Measurements from ENCODE around the gene EXOC4.

EXOC4 gene

DNA sequence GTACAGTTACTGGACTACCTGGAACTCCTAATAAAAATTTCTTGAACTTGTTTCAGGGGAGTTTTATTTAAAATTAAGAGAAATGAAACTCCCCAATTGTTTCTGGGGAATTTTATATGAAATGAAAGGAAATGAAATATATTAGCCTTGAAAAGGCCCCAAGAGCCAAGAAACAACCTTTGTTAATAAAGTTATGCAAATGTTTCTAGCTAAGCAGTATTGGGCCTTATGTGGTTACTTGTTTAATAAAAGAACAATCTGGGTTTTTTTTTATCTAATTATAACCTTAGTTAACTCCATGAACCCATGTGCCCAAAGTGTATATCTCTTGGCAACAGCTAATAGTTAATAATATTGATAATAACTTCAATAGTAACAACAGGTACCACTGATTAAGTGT is 222.8 kb downstream of the EXOC4 start:
- no peak for DNase-seq
- TF ChIP-seq GATA1 (IDR thresholded peaks at IDR 0.05; ENCODE audit: low read depth, low read length) (no peak), POLR2A (IDR thresholded peaks at IDR 0.05; ENCODE audit: low read length) (no peak)

DNA sequence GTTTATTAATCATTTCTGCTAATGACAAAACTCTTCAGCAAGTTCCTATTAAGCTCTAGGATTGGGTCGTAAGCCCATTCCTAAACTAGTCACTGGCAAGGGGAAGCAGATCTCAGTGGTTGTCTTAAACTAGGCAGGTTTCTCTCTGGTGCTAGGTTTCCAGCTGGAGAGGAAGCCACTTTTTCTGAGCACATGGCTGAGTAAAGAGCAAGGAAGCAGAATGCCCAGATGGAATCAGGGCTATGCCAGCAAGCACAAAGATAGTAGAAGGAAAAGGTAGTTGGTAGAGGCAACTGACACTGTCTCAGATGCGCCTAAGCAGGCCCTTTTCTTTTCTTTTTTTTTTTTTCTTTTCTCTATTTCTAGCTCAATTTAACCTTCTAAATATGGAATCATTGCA is 224.9 kb downstream of the EXOC4 start:
- DNase-seq, result no peak
- no peak for TF ChIP-seq GATA1 (IDR thresholded peaks at IDR 0.05; ENCODE audit: low read depth, low read length)

DNA sequence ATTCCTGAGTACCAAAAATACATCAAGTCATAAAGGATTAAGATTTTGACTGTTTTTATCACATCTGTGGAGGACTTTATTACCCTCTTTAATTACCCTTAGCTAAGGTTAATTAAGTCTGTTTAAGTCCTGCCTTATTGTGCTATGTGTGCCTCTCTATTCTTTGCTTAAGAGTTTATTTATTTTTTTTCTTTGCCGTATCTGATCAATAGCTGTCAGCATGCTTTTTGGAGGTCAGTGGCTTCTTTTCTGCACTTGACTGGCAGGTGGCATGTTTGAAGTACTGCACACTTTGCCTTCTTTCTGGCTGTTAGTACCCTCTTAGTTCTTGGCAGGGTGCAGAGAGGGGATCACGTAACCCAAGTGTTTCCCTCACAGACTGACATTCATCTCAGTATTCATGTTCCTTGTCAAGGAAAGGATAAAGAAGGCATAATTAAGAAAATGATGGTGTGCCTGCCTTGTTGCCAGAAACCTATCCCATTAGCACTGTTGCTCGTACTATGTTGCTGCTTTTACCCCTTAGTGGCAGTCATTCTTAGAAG is 225.8 kb downstream of the EXOC4 start:
- TF ChIP-seq GATA1 (IDR thresholded peaks at IDR 0.05; ENCODE audit: low read depth, low read length) (no peak), POLR2A (IDR thresholded peaks at IDR 0.05; ENCODE audit: low read length) (no peak)
- no peak for DNase-seq

DNA sequence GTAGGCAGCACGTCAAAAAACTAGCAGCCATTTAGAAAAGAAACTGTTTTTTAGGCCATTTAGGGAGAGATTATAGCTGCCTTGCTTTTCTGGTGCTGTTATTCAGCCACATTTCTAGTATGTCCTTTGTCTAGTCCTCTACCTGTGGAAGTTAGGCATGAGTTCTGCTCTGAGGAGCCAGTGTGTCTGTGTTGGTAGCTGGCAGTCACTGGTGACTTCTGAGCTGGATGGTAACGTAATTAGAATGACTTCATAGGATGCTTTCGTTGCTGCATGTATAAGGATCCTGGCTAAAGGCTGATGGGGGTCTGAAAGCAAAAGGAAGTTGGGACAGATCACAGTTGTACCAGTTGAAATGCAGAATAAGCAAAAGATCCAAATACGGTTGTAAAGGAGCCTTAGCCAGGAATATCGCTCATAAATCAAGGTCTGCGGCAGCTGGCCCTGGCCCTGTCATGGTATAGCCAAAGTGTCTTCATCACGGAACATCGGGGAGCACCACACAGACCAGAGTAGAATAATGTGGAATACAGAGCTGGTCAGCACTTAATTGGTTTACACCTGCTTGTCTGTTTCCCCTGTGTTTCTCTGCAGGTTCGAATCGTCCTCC is 226.7 kb downstream of the EXOC4 start:
- no peak for DNase-seq
- TF ChIP-seq GATA1 (IDR thresholded peaks at IDR 0.05; ENCODE audit: low read depth, low read length) (no peak), POLR2A (IDR thresholded peaks at IDR 0.05; ENCODE audit: low read length) (no peak)

DNA sequence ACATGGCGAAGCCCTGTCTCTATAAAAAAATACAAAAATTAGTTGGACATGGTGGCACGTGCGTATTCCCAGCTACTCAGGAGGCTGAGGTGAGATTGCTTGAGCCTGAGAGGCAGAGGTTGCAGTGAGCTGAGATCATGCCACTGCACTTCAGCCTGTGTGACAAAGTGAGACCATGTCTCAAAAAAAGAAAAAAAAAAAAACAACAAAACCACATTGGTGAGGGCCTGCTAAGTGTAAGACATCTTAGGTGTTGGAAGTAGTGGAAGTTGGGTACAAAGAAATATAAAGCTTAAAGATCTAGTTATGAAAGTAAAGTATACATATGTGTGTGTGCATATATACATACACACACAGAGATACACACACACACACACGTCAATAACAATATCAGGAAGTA is 228.0 kb downstream of the EXOC4 start:
- no peak for TF ChIP-seq POLR2A (IDR thresholded peaks at IDR 0.05; ENCODE audit: low read length)
- TF ChIP-seq GATA1 (IDR thresholded peaks at IDR 0.05; ENCODE audit: low read depth, low read length), result no peak
- no peak for DNase-seq

DNA sequence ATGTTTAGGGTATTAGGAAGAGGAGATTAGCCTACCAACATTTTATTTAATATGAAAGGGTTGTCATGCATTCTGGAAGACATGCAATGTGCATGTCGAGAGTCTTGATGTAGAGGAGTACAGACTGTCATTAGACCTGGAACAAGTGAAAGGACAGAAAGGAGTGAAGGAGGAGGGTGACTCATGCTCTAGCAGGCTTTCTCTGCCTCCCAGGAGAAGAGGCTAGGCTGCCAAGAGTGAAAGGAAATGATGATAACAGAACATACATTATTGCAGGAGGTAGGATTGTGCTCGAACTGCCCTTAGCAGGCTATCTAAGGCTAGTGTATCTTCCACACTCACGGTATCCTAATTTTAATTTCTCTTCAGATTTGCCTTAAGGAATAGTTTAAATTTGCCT is 228.8 kb downstream of the EXOC4 start:
- no peak for DNase-seq
- TF ChIP-seq POLR2A (IDR thresholded peaks at IDR 0.05; ENCODE audit: low read length) (no peak), GATA1 (IDR thresholded peaks at IDR 0.05; ENCODE audit: low read depth, low read length) (no peak)

DNA sequence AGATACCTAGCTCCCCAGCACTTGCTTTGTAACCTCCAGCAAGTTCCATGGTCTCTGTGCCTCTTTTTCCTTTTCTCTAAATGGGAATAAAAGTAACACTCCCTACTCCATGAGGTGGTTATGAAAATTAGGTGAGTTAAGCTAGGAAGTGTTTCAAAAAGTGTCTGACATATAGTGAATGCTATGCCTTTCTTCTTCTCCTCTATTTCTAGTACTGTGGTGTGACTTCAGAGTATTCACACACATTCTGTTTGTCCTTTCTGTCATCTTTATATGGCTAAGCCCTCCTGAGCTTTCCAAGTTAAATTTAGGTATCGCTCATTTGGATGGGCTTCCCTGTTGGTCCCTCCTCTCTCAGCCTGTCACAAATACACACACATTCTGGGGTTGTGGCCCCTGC is 229.7 kb downstream of the EXOC4 start:
- DNase-seq, result no peak
- no peak for TF ChIP-seq GATA1 (IDR thresholded peaks at IDR 0.05; ENCODE audit: low read depth, low read length)

DNA sequence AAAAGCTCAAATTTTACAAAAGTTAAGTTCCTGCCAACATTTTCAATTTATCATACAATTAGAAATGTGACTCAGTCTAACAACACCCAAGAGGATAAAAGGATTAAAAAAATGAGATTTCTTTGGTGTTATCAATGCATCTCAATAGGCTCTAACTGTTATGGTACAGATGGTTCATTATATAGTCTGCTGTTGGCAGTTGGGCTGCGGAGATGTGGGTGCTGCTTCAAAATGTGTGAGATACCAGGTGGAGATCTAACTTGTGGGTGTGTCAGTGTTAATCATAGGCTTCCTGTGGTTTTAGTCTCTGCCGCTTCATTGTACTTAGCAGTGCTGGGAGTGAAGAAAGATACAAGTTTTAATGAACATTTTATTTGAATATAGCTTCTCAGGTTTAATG is 231.2 kb downstream of the EXOC4 start:
- DNase-seq, result peak in 1 of 2 experiments; percentile 6
- TF ChIP-seq POLR2A (IDR thresholded peaks at IDR 0.05; ENCODE audit: low read length) (no peak), GATA1 (IDR thresholded peaks at IDR 0.05; ENCODE audit: low read depth, low read length) (no peak)

DNA sequence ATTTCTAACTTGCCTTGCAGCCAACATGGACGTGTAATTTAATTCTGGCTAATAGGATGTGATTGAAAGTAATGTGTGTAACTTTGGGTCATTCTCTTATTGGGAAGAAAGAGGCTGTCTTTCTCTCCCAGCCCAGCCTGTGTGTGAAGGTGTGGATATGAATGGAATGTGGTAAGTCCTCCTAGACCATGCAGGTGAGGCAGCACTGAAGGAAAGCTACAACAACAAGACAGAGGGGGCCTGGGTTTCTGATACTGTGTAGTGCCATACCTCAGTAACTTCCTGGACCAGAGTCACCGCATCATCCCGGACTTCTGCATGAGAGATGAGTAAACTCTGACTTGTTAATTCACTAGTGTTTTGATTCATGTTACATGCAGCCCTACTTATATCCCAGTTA is 237.0 kb downstream of the EXOC4 start:
- DNase-seq, result no peak
- no peak for TF ChIP-seq POLR2A (IDR thresholded peaks at IDR 0.05; ENCODE audit: low read length)
- no peak for TF ChIP-seq GATA1 (IDR thresholded peaks at IDR 0.05; ENCODE audit: low read depth, low read length)

DNA sequence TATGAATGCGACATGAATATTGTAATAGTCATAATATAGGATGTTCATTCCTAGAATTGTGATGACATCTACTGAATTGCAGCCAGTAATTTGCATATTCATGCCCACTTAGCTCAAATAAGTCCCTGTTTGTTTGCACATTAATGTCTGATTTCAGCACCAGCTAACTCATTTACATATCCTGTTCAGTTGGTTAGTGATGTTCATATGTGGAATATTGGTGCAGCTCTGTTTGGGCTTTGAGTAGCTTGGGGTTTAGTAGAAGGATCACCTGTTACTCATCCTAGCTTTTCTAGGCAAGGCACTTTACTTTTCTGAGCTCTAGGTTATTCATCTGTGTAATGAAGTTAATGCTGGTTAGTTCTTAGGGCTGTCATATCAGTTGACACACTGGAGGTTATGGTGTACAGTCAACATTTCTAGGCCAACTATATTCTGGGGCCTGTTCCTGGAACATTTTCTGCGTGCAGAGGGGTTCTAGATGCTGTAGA is 238.4 kb downstream of the EXOC4 start:
- no peak for TF ChIP-seq POLR2A (IDR thresholded peaks at IDR 0.05; ENCODE audit: low read length)
- DNase-seq, result no peak

DNA sequence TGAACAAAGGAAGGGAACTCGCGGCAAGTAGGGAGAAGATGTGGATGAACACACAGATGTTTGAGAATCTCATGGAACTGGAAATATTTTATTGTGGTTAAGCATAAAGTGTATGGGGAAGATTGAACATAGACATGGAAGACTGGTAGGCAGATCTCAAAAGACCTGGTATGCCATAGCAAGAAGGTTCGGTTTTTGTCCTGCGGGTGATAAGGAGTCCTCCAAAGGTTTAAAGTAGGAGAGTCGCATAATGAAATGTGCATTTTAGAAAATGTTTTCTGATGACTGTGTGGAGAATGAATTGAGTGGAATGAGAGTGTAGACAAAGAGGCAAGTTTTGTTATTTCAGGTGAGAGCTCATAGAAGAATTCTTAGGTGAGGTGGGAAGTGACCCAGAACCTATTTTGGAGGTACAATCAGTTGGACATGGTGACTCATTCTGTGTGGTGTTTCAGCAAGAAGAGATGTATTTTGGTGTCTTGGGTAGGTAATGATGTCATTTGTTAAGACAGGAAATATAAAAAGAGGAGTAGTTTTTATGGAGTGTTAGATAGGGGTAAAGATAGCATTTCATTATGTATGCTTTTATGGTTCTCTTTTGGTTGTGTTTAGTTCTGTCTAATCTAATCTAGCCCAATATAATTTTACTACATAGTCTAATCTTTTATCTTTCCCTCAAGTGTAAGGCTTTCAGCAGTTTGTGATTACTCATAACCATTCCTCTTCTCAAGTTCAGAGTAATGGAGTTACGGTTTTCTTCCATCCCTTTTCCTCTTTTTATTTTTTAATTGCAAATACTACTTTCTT is 239.2 kb downstream of the EXOC4 start:
- DNase-seq, result no peak
- TF ChIP-seq GATA1 (IDR thresholded peaks at IDR 0.05; ENCODE audit: low read depth, low read length), result no peak
- no peak for TF ChIP-seq POLR2A (IDR thresholded peaks at IDR 0.05; ENCODE audit: low read length)

DNA sequence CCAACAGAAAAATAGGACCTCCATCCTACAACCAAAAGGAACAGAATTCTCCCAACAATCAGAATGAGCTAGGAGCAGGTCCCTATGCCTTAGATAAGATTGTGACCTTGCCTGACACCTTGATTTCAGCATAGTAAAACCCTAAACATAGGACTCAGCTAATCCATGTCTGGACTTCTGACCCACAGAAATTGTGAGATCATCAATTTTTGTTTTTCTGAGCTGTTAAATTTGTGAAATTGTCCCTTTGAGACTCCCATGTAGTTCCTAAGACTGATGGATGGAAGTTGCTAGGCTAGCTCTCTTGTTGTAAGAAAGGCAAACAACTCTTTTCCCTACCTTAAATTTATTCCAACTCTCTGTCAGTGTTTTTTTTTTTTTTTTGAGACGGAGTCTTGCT is 244.2 kb downstream of the EXOC4 start:
- no peak for TF ChIP-seq GATA1 (IDR thresholded peaks at IDR 0.05; ENCODE audit: low read depth, low read length)
- no peak for TF ChIP-seq POLR2A (IDR thresholded peaks at IDR 0.05; ENCODE audit: low read length)
- no peak for DNase-seq

DNA sequence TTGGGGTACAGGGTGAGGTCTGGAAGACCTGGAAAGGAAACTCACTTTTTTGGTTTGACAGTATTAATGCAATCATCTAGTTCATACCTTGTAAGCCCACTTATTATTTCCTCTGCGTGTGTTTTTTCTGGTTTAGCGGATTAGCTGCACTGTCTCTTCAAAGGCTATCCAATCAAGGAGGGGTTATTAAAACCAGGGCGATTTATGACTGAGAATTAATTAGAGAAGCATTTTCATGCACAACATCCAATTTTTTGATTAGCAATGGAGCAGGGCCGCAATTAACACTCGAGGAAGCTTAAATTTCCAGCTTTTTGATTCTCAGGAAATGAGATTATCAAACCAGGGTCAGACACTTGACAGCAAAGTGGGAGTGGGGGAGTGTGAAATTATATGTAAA is 248.9 kb downstream of the EXOC4 start:
- TF ChIP-seq POLR2A (IDR thresholded peaks at IDR 0.05; ENCODE audit: low read length) (no peak), GATA1 (IDR thresholded peaks at IDR 0.05; ENCODE audit: low read depth, low read length) (no peak)
- DNase-seq, result no peak

DNA sequence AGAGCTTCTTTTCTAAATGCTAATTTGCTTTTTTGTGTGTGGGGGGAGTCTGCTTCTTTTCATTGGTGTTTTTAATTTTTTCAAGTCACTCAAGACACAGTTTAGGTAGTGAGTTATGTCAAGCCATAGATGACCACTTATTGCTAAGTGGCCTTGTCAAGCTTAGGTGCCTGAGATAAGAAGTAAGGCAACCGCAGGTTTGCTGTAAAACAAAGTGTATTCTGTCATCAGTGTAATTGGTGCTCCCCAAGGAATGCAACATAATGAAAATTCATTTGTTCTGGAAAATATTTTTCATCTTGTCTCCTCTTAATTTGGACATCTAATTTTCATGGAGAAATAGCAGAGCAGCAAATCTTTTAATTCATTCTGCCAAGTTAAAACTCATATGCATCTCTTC is 249.6 kb downstream of the EXOC4 start:
- TF ChIP-seq POLR2A (IDR thresholded peaks at IDR 0.05; ENCODE audit: low read length) (no peak), GATA1 (IDR thresholded peaks at IDR 0.05; ENCODE audit: low read depth, low read length) (no peak)
- no peak for DNase-seq

DNA sequence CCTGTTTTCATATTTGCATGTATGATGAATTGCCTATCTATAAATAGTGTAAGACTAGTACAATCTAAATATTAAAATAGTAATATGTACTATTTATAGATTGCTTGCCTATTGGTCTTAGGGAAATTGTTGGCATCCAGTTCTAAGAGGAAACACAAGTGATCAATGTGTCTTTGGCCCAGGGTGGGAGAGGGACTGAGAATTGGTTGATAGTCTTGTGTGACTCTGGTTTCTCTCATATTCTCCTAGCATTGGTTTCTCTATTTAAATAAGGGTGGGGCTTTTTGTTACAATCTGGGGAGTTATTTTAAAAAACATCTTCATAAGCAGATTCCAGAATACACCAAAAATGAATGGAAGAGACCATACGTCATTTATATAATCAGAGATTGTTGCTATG is 250.1 kb downstream of the EXOC4 start:
- no peak for TF ChIP-seq POLR2A (IDR thresholded peaks at IDR 0.05; ENCODE audit: low read length)
- TF ChIP-seq GATA1 (IDR thresholded peaks at IDR 0.05; ENCODE audit: low read depth, low read length), result no peak
- no peak for DNase-seq

Measured in erythroblast (primary cell).